Esophagus squamous epithelium (tissue), 4 donors: Measurements from ENCODE around the gene BNC1.

Source experiments
- POLR2A ChIP-seq, 4 donors: fragments of 450-650 bp; IDR thresholded peaks; one replicate each; pipeline ENCODE4 v1.6.1; 2017; ENCODE audit warnings: antibody characterized with exemption in 4 of 4, mild to moderate bottlenecking in 4 of 4, moderate library complexity in 3 of 4
- TF ChIP-seq, protein P1 (sequence below), 6 experiments: fragments of 450-650 bp in 4 of 6; fragments of 200-600 bp in 2 of 6; sonication (generic) in 2 of 6; IDR thresholded peaks; one replicate each; pipeline ENCODE4 v1.5.1; 2016 to 2019; ENCODE audit warnings: antibody characterized with exemption in 6 of 6, mild to moderate bottlenecking in 4 of 6, moderate library complexity in 4 of 6

DNA sequence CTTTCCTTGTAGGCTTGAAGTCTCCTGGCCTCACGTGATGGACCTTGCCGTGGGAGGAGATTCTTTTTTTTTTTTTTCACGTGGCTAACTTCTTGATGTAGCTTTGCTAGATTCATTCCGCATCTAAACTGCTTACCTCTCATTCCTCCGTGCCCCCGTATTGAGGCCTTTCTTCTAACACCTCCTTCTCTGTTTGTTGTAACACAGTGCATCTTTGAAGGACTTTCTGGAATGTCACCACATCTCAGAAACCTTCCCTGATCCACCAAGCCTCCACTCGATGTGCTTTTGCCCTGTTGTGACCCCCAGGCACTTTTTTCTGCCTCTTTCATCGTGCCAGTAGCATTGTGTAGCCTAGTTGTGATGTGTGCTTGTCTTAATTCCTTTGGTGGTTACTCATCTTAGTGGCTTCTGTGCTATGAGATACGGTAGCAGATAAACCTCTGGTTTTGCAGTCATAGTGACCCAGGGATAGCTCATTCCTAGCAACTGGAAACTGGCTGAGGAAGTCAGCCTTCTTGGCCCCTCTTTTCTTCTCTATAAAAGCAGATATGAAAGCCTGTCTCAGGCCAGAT lies 1.6 kb upstream of the BNC1 start:
- TF ChIP-seq, protein P1, sequence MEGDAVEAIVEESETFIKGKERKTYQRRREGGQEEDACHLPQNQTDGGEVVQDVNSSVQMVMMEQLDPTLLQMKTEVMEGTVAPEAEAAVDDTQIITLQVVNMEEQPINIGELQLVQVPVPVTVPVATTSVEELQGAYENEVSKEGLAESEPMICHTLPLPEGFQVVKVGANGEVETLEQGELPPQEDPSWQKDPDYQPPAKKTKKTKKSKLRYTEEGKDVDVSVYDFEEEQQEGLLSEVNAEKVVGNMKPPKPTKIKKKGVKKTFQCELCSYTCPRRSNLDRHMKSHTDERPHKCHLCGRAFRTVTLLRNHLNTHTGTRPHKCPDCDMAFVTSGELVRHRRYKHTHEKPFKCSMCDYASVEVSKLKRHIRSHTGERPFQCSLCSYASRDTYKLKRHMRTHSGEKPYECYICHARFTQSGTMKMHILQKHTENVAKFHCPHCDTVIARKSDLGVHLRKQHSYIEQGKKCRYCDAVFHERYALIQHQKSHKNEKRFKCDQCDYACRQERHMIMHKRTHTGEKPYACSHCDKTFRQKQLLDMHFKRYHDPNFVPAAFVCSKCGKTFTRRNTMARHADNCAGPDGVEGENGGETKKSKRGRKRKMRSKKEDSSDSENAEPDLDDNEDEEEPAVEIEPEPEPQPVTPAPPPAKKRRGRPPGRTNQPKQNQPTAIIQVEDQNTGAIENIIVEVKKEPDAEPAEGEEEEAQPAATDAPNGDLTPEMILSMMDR (IDR thresholded peaks at IDR 0.05): no peak
- TF ChIP-seq POLR2A (IDR thresholded peaks at IDR 0.05): no peak
